ENCODE data around the gene HOXC13. TPM values are rescaled to one million over a fixed set of nuclear protein-coding genes. Genes with fewer than 3 reads are reported as not detected.

Gene HOXC13

DNA sequence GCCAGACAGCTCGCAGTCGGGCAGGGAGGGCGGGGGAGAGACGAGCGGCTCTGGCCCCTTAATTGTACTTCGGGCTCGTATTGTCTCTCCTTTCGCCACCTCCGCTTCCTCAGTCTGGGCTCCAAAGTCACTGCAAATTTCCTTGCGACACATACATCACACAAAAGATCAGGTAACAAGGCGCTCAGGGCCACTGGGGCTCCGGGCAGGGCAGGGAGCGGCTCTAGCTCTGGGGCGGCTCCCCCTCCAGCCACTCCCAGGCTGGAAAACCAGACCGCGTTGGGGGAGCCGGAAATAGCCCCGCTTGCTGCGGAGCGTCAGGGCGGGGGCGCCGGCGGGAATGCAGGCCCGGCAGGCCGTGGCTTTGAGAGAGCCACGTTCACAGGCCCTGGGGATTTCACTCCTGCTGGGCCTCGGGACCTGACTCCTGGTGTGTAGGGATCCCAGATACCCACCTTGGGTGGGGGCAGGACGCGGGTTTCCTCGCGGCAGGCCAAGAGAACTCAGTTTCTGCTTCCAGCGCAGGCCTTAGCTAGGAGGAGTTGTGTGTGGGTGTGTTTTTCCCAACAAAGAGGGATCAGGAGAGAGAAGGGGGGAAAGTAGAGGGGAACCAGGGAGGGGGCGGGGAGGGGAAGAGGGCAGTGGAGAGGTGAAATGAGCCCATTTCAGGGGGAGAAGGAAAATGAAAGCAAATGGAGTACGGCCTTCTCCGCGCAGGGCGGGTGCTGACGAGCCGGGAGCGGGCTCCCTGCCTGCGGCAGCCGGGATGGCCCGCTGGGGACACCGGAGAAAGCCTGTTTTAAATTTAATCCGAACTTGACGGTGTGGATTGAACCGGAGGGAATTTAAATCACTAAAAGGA lies 57.0 kb downstream of the HOXC13 start:
- Histone ChIP-seq H3K23ac (ENCODE audit: low read depth, low read length, poor library complexity) (peak overlapping the region; percentile 82), H2AFZ (ENCODE audit: low read length) (peak overlapping the region; percentile 90), H4K91ac (ENCODE audit: low read depth, low read length, poor library complexity) (no peak overlapping the region), H2BK15ac (ENCODE audit: low read length) (no peak overlapping the region), H3K36me3 (replicated peaks in 1 of 2; ENCODE audit: control insufficient read depth in 2 of 2, insufficient read depth in 2 of 2, low read length in 2 of 2) (no peaks in the 10 kb centered on the region), H2BK120ac (ENCODE audit: low read depth, low read length) (no peak overlapping the region), H3K9me3 (replicated peaks in 1 of 2; ENCODE audit: control insufficient read depth in 2 of 2, insufficient read depth in 1 of 2, low read depth in 1 of 2, low read length in 2 of 2) (peaks cover 0 to 6% of the 10 kb centered on the region in 2 donors), H3K14ac (ENCODE audit: low read length) (no peak overlapping the region), H3K4me2 (ENCODE audit: insufficient read depth, low read length, poor library complexity, severe bottlenecking) (no peak overlapping the region), H3K9ac (ENCODE audit: low read depth, low read length, poor library complexity) (no peak overlapping the region), H2BK5ac (ENCODE audit: low read length) (no peak overlapping the region), H3K4ac (ENCODE audit: low read length) (no peak overlapping the region), H3K4me1 (ENCODE audit: control insufficient read depth in 2 of 2, insufficient read depth in 1 of 2, low read depth in 1 of 2, low read length in 2 of 2) (no peaks in the 10 kb centered on the region), H2BK12ac (ENCODE audit: low read length) (no peak overlapping the region), H3K79me1 (ENCODE audit: low read depth, low read length) (no peaks in the 10 kb centered on the region), H3K4me3 (ENCODE audit: low read length in 2 of 2) (peak overlapping the region in 1 of 2 donors; percentile 28), H4K8ac (ENCODE audit: low read depth, low read length) (no peak overlapping the region), H3K27ac (replicated peaks; ENCODE audit: low read length) (no peak overlapping the region), H2AK5ac (ENCODE audit: low read depth, low read length) (no peak overlapping the region), H3K27me3 (ENCODE audit: control insufficient read depth in 3 of 3, insufficient read depth in 3 of 3, low read depth in 1 of 3, low read length in 3 of 3) (peaks cover 87 to 100% (median 100%) of the 10 kb centered on the region in 3 experiments), H3K18ac (ENCODE audit: low read length) (no peak overlapping the region)
- WGBS, 2 donors (ENCODE audit: extremely low coverage in 2 of 2, insufficient read length in 2 of 2, insufficient replicate concordance in 1 of 2): no CpG with 5 or more reads among the region's 48 CpGs
- DNase-seq (ENCODE audit: low spot score): no peak

Small RNAs within 50 kb of the gene (small RNA-seq; reads per million reads assigned to genes)
- gene AC012531.3 (ENCODE audit: insufficient read depth) (not detected), gene AC012531.4 (ENCODE audit: insufficient read depth) (not detected), gene MIR196A2 (ENCODE audit: insufficient read depth) (not detected), gene RF01905 (ENCODE audit: insufficient read depth) (not detected), gene RF01906 (ENCODE audit: insufficient read depth) (not detected)
